HCT116 (cell line): Measurements from ENCODE around the gene SIRPA. TPM values are rescaled to one million over a fixed set of nuclear protein-coding genes. Genes with fewer than 3 reads are reported as not detected.

Source experiments
- ATAC-seq: fragments of 200-7000 bp; cut with Tn5 transposase; 2 replicates; pipeline ENCODE4 v1.9.1; 2020; ENCODE audit warnings: mild to moderate bottlenecking, moderate library complexity
- BruUV-seq: library from RNA; stranded (reverse); fragments of 400-500 nt; replicated peaks from 2 replicates; lab custom pipeline; 2021; lab: Mats Ljungman, UMichigan
- CTCF ChIA-PET: fragments of 300-600 bp; sonication (Branson Sonifier 250); formaldehyde crosslinking; loops from one replicate; lab custom pipeline; 2021; ENCODE audit warnings: antibody characterized with exemption; lab: Charles Lee
- POLR2A ChIA-PET: fragments of 300-600, 350-600 bp; sonication (Branson Sonifier 250); formaldehyde crosslinking; loops from one replicate; lab custom pipeline; 2021; ENCODE audit warnings: antibody characterized with exemption; lab: Charles Lee
- RAD21 ChIA-PET, 2 experiments: fragments of 300-600 bp; sonication (Branson Sonifier 250); formaldehyde crosslinking; loops; one replicate each; lab custom pipeline; 2023; ENCODE audit warnings: low total read pairs in 2 of 2; ENCODE audit not compliant: uncharacterized antibody in 2 of 2, unreplicated experiment in 2 of 2, low non-redundant PET in 1 of 2; lab: Charles Lee
- DNase-seq: peaks from one replicate; pipeline ENCODE4 v3.0.0-alpha.2; 2010; ENCODE audit warnings: low read depth, low spot score
- H2AFZ ChIP-seq: fragments of 200-600 bp; shearing (Covaris generic), sonication (generic); 2 replicates; pipeline ENCODE4 v1.6.1; 2017; ENCODE audit warnings: low read depth, mixed run types, mixed read lengths, antibody characterized with exemption, low read length; ENCODE audit not compliant: poor library complexity, severe bottlenecking
- H3K27ac ChIP-seq: 2 replicates; pipeline ENCODE4 v1.5.1; 2012; ENCODE audit warnings: low read depth, low read length
- H3K27me3 ChIP-seq: fragments of 200-600 bp; sonication (generic); 2 replicates; pipeline ENCODE4 v1.6.1; 2016; ENCODE audit warnings: mixed run types, low read length, mixed read lengths; ENCODE audit not compliant: insufficient read depth
- H3K36me3 ChIP-seq, 2 experiments: fragments of 200-500 bp in 1 of 2; fragments of 200-600 bp in 1 of 2; sonication (Bioruptor generic) in 1 of 2; sonication (generic) in 1 of 2; 2 replicates each; pipeline versions ENCODE4 v1.5.1 to v1.6.1; 2014 to 2016; ENCODE audit warnings: low read length in 2 of 2, inconsistent platforms in 1 of 2, mixed read lengths in 1 of 2, mixed run types in 1 of 2; ENCODE audit not compliant: insufficient read depth in 2 of 2, control insufficient read depth in 1 of 2
- H3K4me1 ChIP-seq, 2 experiments: fragments of 200-600 bp in 1 of 2; sonication (generic) in 1 of 2; 2 replicates each; pipeline versions ENCODE4 v1.5.1 to v1.6.1; 2012 to 2017; ENCODE audit warnings: low read length in 2 of 2, inconsistent platforms in 1 of 2, mild to moderate bottlenecking in 1 of 2, mixed read lengths in 1 of 2, mixed run types in 1 of 2, moderate library complexity in 1 of 2; ENCODE audit not compliant: insufficient read depth in 2 of 2, control insufficient read depth in 1 of 2
- H3K4me2 ChIP-seq: fragments of 200-600 bp; sonication (generic); 2 replicates; pipeline ENCODE4 v1.6.1; 2017; ENCODE audit warnings: mixed run types, low read length, mixed read lengths
- H3K4me3 ChIP-seq, 2 experiments: fragments of 200-600 bp in 1 of 2; sonication (generic) in 1 of 2; replicated peaks in 1 of 2; 2 replicates each; pipeline ENCODE4 v1.5.1; 2011 to 2016; ENCODE audit warnings: low read length in 2 of 2, control low read depth in 1 of 2, low read depth in 1 of 2, mild to moderate bottlenecking in 1 of 2, mixed read lengths in 1 of 2, mixed run types in 1 of 2
- H3K79me2 ChIP-seq: fragments of 200-600 bp; sonication (generic); 2 replicates; pipeline ENCODE4 v1.6.1; 2017; ENCODE audit warnings: mild to moderate bottlenecking, mixed run types, low read length, moderate library complexity, mixed read lengths; ENCODE audit not compliant: insufficient read depth
- H3K9ac ChIP-seq: fragments of 200-600 bp; sonication (generic); 2 replicates; pipeline ENCODE4 v1.6.1; 2016; ENCODE audit warnings: low read length, mixed read lengths
- H3K9me2 ChIP-seq: fragments of 200-600 bp; sonication (generic), shearing (Covaris generic); 2 replicates; pipeline ENCODE4 v1.6.1; 2017; ENCODE audit warnings: mixed run types, mild to moderate bottlenecking, moderate library complexity; ENCODE audit not compliant: insufficient read depth
- H3K9me3 ChIP-seq, 2 experiments: fragments of 200-500 bp in 1 of 2; fragments of 200-600 bp in 1 of 2; sonication (Bioruptor generic) in 1 of 2; sonication (generic) in 1 of 2; 2 replicates each; pipeline ENCODE4 v1.6.1; 2014 to 2017; ENCODE audit warnings: low read length in 2 of 2, mixed read lengths in 2 of 2, inconsistent platforms in 1 of 2, low read depth in 1 of 2, mild to moderate bottlenecking in 1 of 2, mixed run types in 1 of 2, moderate library complexity in 1 of 2; ENCODE audit not compliant: control insufficient read depth in 1 of 2, insufficient read depth in 1 of 2
- H4K20me1 ChIP-seq: fragments of 200-600 bp; sonication (generic), shearing (Covaris generic); 2 replicates; pipeline ENCODE4 v1.6.1; 2017; ENCODE audit warnings: mixed run types, mild to moderate bottlenecking, moderate library complexity; ENCODE audit not compliant: insufficient read depth
- ATF3 ChIP-seq: IDR thresholded peaks from 2 replicates; pipeline ENCODE4 v1.6.1; 2012
- CBX3 ChIP-seq: IDR thresholded peaks from 2 replicates; pipeline ENCODE4 v1.6.1; 2012; ENCODE audit warnings: low read depth
- CEBPB ChIP-seq: IDR thresholded peaks from 2 replicates; pipeline ENCODE4 v1.6.1; 2012; ENCODE audit warnings: low read depth
- EGR1 ChIP-seq: IDR thresholded peaks from 2 replicates; pipeline ENCODE4 v1.6.1; 2012; ENCODE audit warnings: low read depth
- ELF1 ChIP-seq: IDR thresholded peaks from 2 replicates; pipeline ENCODE4 v1.6.1; 2012; ENCODE audit warnings: low read depth, borderline replicate concordance
- FOSL1 ChIP-seq: IDR thresholded peaks from 2 replicates; pipeline ENCODE4 v1.6.1; 2012; ENCODE audit warnings: low read depth
- JUND ChIP-seq: IDR thresholded peaks from 2 replicates; pipeline ENCODE4 v1.6.1; 2012
- POLR2A ChIP-seq: IDR thresholded peaks from 2 replicates; pipeline ENCODE4 v1.7.0; 2011; ENCODE audit warnings: borderline replicate concordance; ENCODE audit not compliant: insufficient read depth, insufficient read length; ENCODE audit errors: extremely low read depth
- POLR2AphosphoS5 ChIP-seq: IDR thresholded peaks from 2 replicates; pipeline ENCODE4 v1.6.1; 2011; ENCODE audit warnings: mild to moderate bottlenecking, low read depth, low read length, moderate library complexity
- REST ChIP-seq: IDR thresholded peaks from 2 replicates; pipeline ENCODE4 v1.6.1; 2012; ENCODE audit warnings: low read depth
- SIN3A ChIP-seq: IDR thresholded peaks from 2 replicates; pipeline ENCODE4 v1.6.1; 2012; ENCODE audit warnings: low read depth
- SP1 ChIP-seq: IDR thresholded peaks from 2 replicates; pipeline ENCODE4 v1.6.1; 2012; ENCODE audit warnings: low read depth
- SRF ChIP-seq: IDR thresholded peaks from 2 replicates; pipeline ENCODE4 v1.6.1; 2012; ENCODE audit warnings: low read depth
- TCF7L2 ChIP-seq: IDR thresholded peaks from 2 replicates; pipeline ENCODE4 v1.7.0; 2011; ENCODE audit warnings: borderline replicate concordance, inconsistent platforms; ENCODE audit not compliant: insufficient read depth, insufficient read length; ENCODE audit errors: extremely low read depth
- YY1 ChIP-seq: IDR thresholded peaks from 2 replicates; pipeline ENCODE4 v1.6.1; 2011; ENCODE audit warnings: low read length, low read depth, moderate library complexity, mild to moderate bottlenecking; ENCODE audit not compliant: insufficient replicate concordance; ENCODE audit errors: extremely low read depth
- ZBTB33 ChIP-seq: IDR thresholded peaks from 2 replicates; pipeline ENCODE4 v1.6.1; 2011; ENCODE audit warnings: mild to moderate bottlenecking, low read length, moderate library complexity; ENCODE audit not compliant: insufficient replicate concordance; ENCODE audit errors: extremely low read depth
- ZFX ChIP-seq: fragments of 450-650 bp; IDR thresholded peaks from 2 replicates; pipeline ENCODE4 v1.6.1; 2017
- ZNF274 ChIP-seq: fragments of 200-500 bp; sonication (Bioruptor generic); IDR thresholded peaks from 2 replicates; pipeline ENCODE4 v1.6.1; 2014; ENCODE audit warnings: mild to moderate bottlenecking, low read depth, low read length, inconsistent platforms
- intact Hi-C: fragments of 100-400 bp; cut with micrococcal nuclease; formaldehyde crosslinking; loops from 2 replicates; pipeline ENCODE4 v1.10.0; 2022
- total RNA-seq: library from RNA; stranded (reverse); gene quantifications from one replicate; pipeline ENCODE4 v1.2.1, GENCODE V29; 2021; ENCODE audit not compliant: unreplicated experiment
- TF ChIP-seq, protein P1 (sequence below): IDR thresholded peaks from 2 replicates; pipeline ENCODE4 v1.6.1; 2012
- TF ChIP-seq, protein P2 (sequence below), 3 experiments: fragments of 200-600 bp in 1 of 3; sonication (generic) in 1 of 3; IDR thresholded peaks in 2 of 3; conservative IDR thresholded peaks in 1 of 3; 2 replicates each; pipeline ENCODE4 v1.5.1; 2012 to 2017; ENCODE audit warnings: low read depth in 2 of 3, low read length in 2 of 3, antibody characterized with exemption in 1 of 3, borderline replicate concordance in 1 of 3, control low read depth in 1 of 3, mild to moderate bottlenecking in 1 of 3, mixed read lengths in 1 of 3, mixed run types in 1 of 3, moderate library complexity in 1 of 3; ENCODE audit not compliant: insufficient read depth in 1 of 3

The SIRPA gene
- total RNA-seq, 1 experiment from 2014 or later = 15.3 TPM

DNA sequence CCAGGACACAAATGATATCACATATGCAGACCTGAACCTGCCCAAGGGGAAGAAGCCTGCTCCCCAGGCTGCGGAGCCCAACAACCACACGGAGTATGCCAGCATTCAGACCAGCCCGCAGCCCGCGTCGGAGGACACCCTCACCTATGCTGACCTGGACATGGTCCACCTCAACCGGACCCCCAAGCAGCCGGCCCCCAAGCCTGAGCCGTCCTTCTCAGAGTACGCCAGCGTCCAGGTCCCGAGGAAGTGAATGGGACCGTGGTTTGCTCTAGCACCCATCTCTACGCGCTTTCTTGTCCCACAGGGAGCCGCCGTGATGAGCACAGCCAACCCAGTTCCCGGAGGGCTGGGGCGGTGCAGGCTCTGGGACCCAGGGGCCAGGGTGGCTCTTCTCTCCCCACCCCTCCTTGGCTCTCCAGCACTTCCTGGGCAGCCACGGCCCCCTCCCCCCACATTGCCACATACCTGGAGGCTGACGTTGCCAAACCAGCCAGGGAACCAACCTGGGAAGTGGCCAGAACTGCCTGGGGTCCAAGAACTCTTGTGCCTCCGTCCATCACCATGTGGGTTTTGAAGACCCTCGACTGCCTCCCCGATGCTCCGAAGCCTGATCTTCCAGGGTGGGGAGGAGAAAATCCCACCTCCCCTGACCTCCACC lies 42.2 kb downstream of the SIRPA start:
- Histone ChIP-seq H3K36me3 (no peaks in the 10 kb centered on the region; a peak in 1 of 4 replicates), H2AFZ (no peak overlapping the region), H3K9me2 (no peaks in the 10 kb centered on the region), H3K27ac (no peak overlapping the region), H3K9me3 (no peaks in the 10 kb centered on the region), H3K4me2 (no peak overlapping the region), H4K20me1 (no peaks in the 10 kb centered on the region), H3K9ac (no peak overlapping the region), H3K4me3 (no peak overlapping the region), H3K27me3 (no peaks in the 10 kb centered on the region), H3K79me2 (no peaks in the 10 kb centered on the region), H3K4me1 (no peaks in the 10 kb centered on the region)
- intact Hi-C loops = no loop called here
- ATAC-seq (no peak), DNase-seq (no peak)
- POLR2A ChIA-PET = no interaction called here
- CTCF ChIA-PET = no interaction called here
- BruUV-seq = no TSS peak
- no peak for TF ChIP-seq REST
- TF ChIP-seq ZNF274 = no peak
- TF ChIP-seq ELF1 = no peak
- no peak for TF ChIP-seq JUND
- TF ChIP-seq ATF3 = no peak
- TF ChIP-seq POLR2A = no peak
- no peak for TF ChIP-seq EGR1
- no peak for TF ChIP-seq SRF
- TF ChIP-seq POLR2AphosphoS5 = no peak
- no peak for TF ChIP-seq ZFX
- TF ChIP-seq ZBTB33 = no peak
- TF ChIP-seq SIN3A = no peak
- TF ChIP-seq, protein P1, sequence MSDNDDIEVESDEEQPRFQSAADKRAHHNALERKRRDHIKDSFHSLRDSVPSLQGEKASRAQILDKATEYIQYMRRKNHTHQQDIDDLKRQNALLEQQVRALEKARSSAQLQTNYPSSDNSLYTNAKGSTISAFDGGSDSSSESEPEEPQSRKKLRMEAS = no peak
- TF ChIP-seq FOSL1 = no peak
- TF ChIP-seq, protein P2, sequence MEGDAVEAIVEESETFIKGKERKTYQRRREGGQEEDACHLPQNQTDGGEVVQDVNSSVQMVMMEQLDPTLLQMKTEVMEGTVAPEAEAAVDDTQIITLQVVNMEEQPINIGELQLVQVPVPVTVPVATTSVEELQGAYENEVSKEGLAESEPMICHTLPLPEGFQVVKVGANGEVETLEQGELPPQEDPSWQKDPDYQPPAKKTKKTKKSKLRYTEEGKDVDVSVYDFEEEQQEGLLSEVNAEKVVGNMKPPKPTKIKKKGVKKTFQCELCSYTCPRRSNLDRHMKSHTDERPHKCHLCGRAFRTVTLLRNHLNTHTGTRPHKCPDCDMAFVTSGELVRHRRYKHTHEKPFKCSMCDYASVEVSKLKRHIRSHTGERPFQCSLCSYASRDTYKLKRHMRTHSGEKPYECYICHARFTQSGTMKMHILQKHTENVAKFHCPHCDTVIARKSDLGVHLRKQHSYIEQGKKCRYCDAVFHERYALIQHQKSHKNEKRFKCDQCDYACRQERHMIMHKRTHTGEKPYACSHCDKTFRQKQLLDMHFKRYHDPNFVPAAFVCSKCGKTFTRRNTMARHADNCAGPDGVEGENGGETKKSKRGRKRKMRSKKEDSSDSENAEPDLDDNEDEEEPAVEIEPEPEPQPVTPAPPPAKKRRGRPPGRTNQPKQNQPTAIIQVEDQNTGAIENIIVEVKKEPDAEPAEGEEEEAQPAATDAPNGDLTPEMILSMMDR (IDR thresholded peaks at IDR 0.05 in 2 of 3, conservative IDR thresholded peaks at IDR 0.05 in 1 of 3; ENCODE audit: borderline replicate concordance in 1 of 3, insufficient read depth in 1 of 3, low read depth in 2 of 3, low read length in 2 of 3) = no peak
- TF ChIP-seq SP1 = no peak
- TF ChIP-seq CEBPB = no peak
- no peak for TF ChIP-seq CBX3
- TF ChIP-seq YY1 = no peak
- no peak for TF ChIP-seq TCF7L2
- RAD21 ChIA-PET = no interaction called here
